DOHH2 (cell line): ENCODE data around the gene ZBTB25.

ENCODE experiments used
- EZH2phosphoT487 ChIP-seq: fragments of 200-600 bp; sonication (generic); IDR thresholded peaks from 2 replicates; pipeline ENCODE4 v1.6.1; 2017; ENCODE audit warnings: borderline replicate concordance, mild to moderate bottlenecking, antibody characterized with exemption, low read length, moderate library complexity, mixed read lengths
- TF ChIP-seq, protein P1 (sequence below): fragments of 200-600 bp; sonication (generic); IDR thresholded peaks from one replicate; pipeline ENCODE4 v1.5.1; 2014; ENCODE audit warnings: antibody characterized with exemption, mild to moderate bottlenecking, low read depth, low read length; ENCODE audit not compliant: poor library complexity, severe bottlenecking

DNA sequence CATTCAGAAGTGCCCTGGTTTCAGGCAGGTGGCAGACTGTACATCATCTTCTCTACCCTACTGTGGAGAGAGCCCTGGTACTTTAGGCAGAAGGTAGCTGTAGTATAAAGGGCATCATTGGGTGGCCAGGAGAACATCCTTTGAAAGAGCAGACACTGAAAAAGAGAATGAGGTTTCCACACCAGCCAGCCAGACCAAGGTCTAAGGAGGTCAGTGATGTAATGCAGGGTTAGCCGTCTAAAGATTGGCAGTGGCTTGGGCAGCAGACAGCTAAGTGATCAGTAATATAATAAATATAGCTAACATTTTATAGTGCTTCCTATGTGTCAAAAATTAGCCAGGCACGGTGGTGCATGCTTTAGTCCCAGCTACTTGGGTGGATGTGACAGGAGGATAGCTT is 12.0 kb downstream of the ZBTB25 start:
- TF ChIP-seq, protein P1, sequence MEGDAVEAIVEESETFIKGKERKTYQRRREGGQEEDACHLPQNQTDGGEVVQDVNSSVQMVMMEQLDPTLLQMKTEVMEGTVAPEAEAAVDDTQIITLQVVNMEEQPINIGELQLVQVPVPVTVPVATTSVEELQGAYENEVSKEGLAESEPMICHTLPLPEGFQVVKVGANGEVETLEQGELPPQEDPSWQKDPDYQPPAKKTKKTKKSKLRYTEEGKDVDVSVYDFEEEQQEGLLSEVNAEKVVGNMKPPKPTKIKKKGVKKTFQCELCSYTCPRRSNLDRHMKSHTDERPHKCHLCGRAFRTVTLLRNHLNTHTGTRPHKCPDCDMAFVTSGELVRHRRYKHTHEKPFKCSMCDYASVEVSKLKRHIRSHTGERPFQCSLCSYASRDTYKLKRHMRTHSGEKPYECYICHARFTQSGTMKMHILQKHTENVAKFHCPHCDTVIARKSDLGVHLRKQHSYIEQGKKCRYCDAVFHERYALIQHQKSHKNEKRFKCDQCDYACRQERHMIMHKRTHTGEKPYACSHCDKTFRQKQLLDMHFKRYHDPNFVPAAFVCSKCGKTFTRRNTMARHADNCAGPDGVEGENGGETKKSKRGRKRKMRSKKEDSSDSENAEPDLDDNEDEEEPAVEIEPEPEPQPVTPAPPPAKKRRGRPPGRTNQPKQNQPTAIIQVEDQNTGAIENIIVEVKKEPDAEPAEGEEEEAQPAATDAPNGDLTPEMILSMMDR = no peak
- no peak for TF ChIP-seq EZH2phosphoT487
